ENCODE results near the gene PPP1R14B.

The PPP1R14B gene

DNA sequence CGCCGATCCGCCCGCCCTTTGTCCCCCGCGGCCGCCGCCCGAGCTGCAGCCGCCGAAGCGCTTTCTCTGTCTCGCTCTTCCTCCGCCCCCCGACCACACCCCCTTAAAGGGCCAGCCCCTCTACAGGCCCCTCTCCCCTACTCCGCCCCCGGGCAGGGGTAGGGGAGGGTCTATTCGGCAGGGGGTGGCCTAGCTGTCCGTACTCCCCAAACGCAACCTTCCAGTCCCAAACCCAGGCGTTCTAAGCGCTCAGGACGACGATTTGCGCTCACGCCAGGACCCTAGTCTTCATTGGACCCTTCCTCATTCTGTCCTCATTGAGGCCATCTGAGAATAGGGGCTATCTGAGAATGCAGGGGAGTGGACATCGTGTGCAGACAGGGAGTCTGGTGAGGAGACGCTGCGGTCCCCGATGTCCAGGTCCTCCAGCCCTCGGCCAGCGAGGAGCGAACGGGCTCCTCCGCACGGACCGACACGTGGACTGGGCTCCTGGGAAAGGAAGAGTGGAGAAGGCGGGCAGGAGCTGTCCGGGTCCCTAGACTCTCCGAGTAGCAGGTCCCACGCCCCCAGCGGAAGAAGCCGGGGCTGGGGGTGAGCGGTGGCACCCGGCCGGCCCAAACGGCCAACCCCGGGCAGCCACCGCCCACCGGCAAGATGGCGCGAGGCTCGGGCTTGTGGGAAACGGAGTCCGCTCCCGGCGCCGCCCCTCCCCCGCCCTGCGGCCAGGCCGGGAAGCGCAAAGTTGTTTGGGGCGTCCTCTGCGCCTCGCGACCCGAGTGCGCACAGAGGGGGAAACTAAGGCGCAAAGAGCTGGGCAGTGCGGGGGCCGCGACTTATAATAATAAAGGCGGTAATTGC, at the start of gene PPP1R14B:
TSS of gene PPP1R14B (minus strand) at position 73 of the 858 bp plus-strand sequence. CDS start 270 bp downstream, outside the sequence.
- ATAC-seq (ENCODE audit: low read depth) (peak; percentile 49), DNase-seq (ENCODE audit: low spot score) (peak; percentile 92)
- Histone ChIP-seq H3K27me3 (ENCODE audit: insufficient read depth, poor library complexity, severe bottlenecking) (no peaks in the 10 kb centered on the region), H3K4me3 (ENCODE audit: severe bottlenecking) (peak within 1 kb of the TSS; percentile 76), H3K9me3 (ENCODE audit: severe bottlenecking) (no peaks in the 10 kb centered on the region), H3K27ac (ENCODE audit: poor library complexity, severe bottlenecking) (peak within 1 kb of the TSS; percentile 98), H3K4me1 (ENCODE audit: insufficient read depth, poor library complexity, severe bottlenecking) (peaks cover 5% of the 10 kb centered on the region), H3K36me3 (ENCODE audit: low read depth) (peaks cover 30% of the 10 kb centered on the region)
- TF ChIP-seq, protein P1, sequence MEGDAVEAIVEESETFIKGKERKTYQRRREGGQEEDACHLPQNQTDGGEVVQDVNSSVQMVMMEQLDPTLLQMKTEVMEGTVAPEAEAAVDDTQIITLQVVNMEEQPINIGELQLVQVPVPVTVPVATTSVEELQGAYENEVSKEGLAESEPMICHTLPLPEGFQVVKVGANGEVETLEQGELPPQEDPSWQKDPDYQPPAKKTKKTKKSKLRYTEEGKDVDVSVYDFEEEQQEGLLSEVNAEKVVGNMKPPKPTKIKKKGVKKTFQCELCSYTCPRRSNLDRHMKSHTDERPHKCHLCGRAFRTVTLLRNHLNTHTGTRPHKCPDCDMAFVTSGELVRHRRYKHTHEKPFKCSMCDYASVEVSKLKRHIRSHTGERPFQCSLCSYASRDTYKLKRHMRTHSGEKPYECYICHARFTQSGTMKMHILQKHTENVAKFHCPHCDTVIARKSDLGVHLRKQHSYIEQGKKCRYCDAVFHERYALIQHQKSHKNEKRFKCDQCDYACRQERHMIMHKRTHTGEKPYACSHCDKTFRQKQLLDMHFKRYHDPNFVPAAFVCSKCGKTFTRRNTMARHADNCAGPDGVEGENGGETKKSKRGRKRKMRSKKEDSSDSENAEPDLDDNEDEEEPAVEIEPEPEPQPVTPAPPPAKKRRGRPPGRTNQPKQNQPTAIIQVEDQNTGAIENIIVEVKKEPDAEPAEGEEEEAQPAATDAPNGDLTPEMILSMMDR (IDR thresholded peaks at IDR 0.05; ENCODE audit: poor library complexity, severe bottlenecking) = peak; percentile 15

GRCh38 chr11:64296236-64296635, 49.5 kb upstream of the PPP1R14B start:
- no peak overlapping the region for H3K27ac ChIP-seq (ENCODE audit: poor library complexity, severe bottlenecking)
- no peak overlapping the region for H3K4me3 ChIP-seq (ENCODE audit: severe bottlenecking)
- no peak for ATAC-seq (ENCODE audit: low read depth)
- H3K36me3 ChIP-seq (ENCODE audit: low read depth) = no peaks in the 10 kb centered on the region
- H3K9me3 ChIP-seq (ENCODE audit: severe bottlenecking) = no peaks in the 10 kb centered on the region
- TF ChIP-seq, protein P1 (IDR thresholded peaks at IDR 0.05; ENCODE audit: poor library complexity, severe bottlenecking) = no peak
- no peaks in the 10 kb centered on the region for H3K4me1 ChIP-seq (ENCODE audit: insufficient read depth, poor library complexity, severe bottlenecking)
- DNase-seq (ENCODE audit: low spot score) = no peak
- peaks cover 45% of the 10 kb centered on the region for H3K27me3 ChIP-seq (ENCODE audit: insufficient read depth, poor library complexity, severe bottlenecking)

- no peak overlapping the region for H3K4me3 ChIP-seq (ENCODE audit: severe bottlenecking)
- no peaks in the 10 kb centered on the region for H3K9me3 ChIP-seq (ENCODE audit: severe bottlenecking)
- no peaks in the 10 kb centered on the region for H3K4me1 ChIP-seq (ENCODE audit: insufficient read depth, poor library complexity, severe bottlenecking)
- DNase-seq (ENCODE audit: low spot score) (no peak), ATAC-seq (ENCODE audit: low read depth) (no peak)
- H3K27me3 ChIP-seq (ENCODE audit: insufficient read depth, poor library complexity, severe bottlenecking) = peaks cover 48% of the 10 kb centered on the region
- TF ChIP-seq, protein P1 (IDR thresholded peaks at IDR 0.05; ENCODE audit: poor library complexity, severe bottlenecking) = no peak
- no peaks in the 10 kb centered on the region for H3K36me3 ChIP-seq (ENCODE audit: low read depth)
- no peak overlapping the region for H3K27ac ChIP-seq (ENCODE audit: poor library complexity, severe bottlenecking)
Measured at GRCh38 chr11:64295760-64296159, 49.0 kb upstream of the PPP1R14B start.

- no peaks in the 10 kb centered on the region for H3K36me3 ChIP-seq (ENCODE audit: low read depth)
- H3K27ac ChIP-seq (ENCODE audit: poor library complexity, severe bottlenecking) = no peak overlapping the region
- no peak for ATAC-seq (ENCODE audit: low read depth)
- TF ChIP-seq, protein P1 (IDR thresholded peaks at IDR 0.05; ENCODE audit: poor library complexity, severe bottlenecking) = no peak
- no peaks in the 10 kb centered on the region for H3K9me3 ChIP-seq (ENCODE audit: severe bottlenecking)
- no peak overlapping the region for H3K4me3 ChIP-seq (ENCODE audit: severe bottlenecking)
- H3K27me3 ChIP-seq (ENCODE audit: insufficient read depth, poor library complexity, severe bottlenecking) = peaks cover 40% of the 10 kb centered on the region
- no peaks in the 10 kb centered on the region for H3K4me1 ChIP-seq (ENCODE audit: insufficient read depth, poor library complexity, severe bottlenecking)
- no peak for DNase-seq (ENCODE audit: low spot score)
Measured at GRCh38 chr11:64294774-64295173, 48.0 kb upstream of the PPP1R14B start.
